ENCODE data around the gene FOSL1. TPM values are rescaled to one million over a fixed set of nuclear protein-coding genes. Genes with fewer than 3 reads are reported as not detected.

Gene FOSL1
- total RNA-seq, 1 donor from 2014 or later: 37.9 TPM

- Mint-ChIP-seq H3K4me3 (ENCODE audit: unreplicated experiment) (peak overlapping the region; percentile 96), H3K36me3 (ENCODE audit: low read depth, unreplicated experiment) (peaks cover 26% of the 10 kb centered on the region), H3K27me3 (ENCODE audit: low read depth, unreplicated experiment) (no peaks in the 10 kb centered on the region), H3K4me1 (ENCODE audit: low read depth, unreplicated experiment) (peaks cover 32% of the 10 kb centered on the region), H3K9me3 (ENCODE audit: unreplicated experiment) (no peaks in the 10 kb centered on the region), H3K27ac (ENCODE audit: unreplicated experiment) (peak overlapping the region; percentile 99)
- Histone ChIP-seq H3K4me3 (ENCODE audit: insufficient read depth, low read depth, low read length) (peak overlapping the region; percentile 98), H3K9ac (ENCODE audit: low read length) (peak overlapping the region; percentile 89), H4K20me1 (ENCODE audit: insufficient read depth, low read length) (peaks cover 62% of the 10 kb centered on the region), H3K4me1 (ENCODE audit: insufficient read depth, low read length) (peaks cover 48% of the 10 kb centered on the region), H3K36me3 (ENCODE audit: insufficient read depth, low read length) (peaks cover 38% of the 10 kb centered on the region), H3K9me3 (ENCODE audit: insufficient read depth, low read depth, low read length) (no peaks in the 10 kb centered on the region), H2AFZ (ENCODE audit: low read depth, low read length) (peak overlapping the region; percentile 2), H3K27ac (ENCODE audit: low read depth, low read length) (peak overlapping the region; percentile 74), H3K27me3 (ENCODE audit: insufficient read depth, low read length) (no peaks in the 10 kb centered on the region), H3K79me2 (ENCODE audit: insufficient read depth, low read length) (peaks cover 75% of the 10 kb centered on the region), H3K4me2 (ENCODE audit: low read length) (peak overlapping the region; percentile 96)
- FAIRE-seq: no peak
- DNase-seq (ENCODE audit: low read depth): peak; percentile 96
- TF ChIP-seq CTCF (IDR thresholded peaks at IDR 0.05; ENCODE audit: insufficient read depth, low read depth, low read length) (no peak), EZH2 (IDR thresholded peaks at IDR 0.05; ENCODE audit: insufficient read depth, low read length) (no peak)
Measured at GRCh38 chr11:65859095-65859811, 40.9 kb downstream of the FOSL1 start.

GRCh38 chr11:65858681-65859087 is 41.5 kb downstream of the FOSL1 start:
- Histone ChIP-seq H4K20me1 (ENCODE audit: insufficient read depth, low read length) (peaks cover 62% of the 10 kb centered on the region), H3K27ac (ENCODE audit: low read depth, low read length) (peak overlapping the region; percentile 65), H2AFZ (ENCODE audit: low read depth, low read length) (peak overlapping the region; percentile 7), H3K4me1 (ENCODE audit: insufficient read depth, low read length) (peaks cover 48% of the 10 kb centered on the region), H3K4me2 (ENCODE audit: low read length) (peak overlapping the region; percentile 96), H3K4me3 (ENCODE audit: insufficient read depth, low read depth, low read length) (peak overlapping the region; percentile 98), H3K27me3 (ENCODE audit: insufficient read depth, low read length) (no peaks in the 10 kb centered on the region), H3K79me2 (ENCODE audit: insufficient read depth, low read length) (peaks cover 76% of the 10 kb centered on the region), H3K36me3 (ENCODE audit: insufficient read depth, low read length) (peaks cover 38% of the 10 kb centered on the region), H3K9me3 (ENCODE audit: insufficient read depth, low read depth, low read length) (no peaks in the 10 kb centered on the region), H3K9ac (ENCODE audit: low read length) (peak overlapping the region; percentile 89)
- Mint-ChIP-seq H3K4me1 (ENCODE audit: low read depth, unreplicated experiment) (peaks cover 38% of the 10 kb centered on the region), H3K27me3 (ENCODE audit: low read depth, unreplicated experiment) (no peaks in the 10 kb centered on the region), H3K36me3 (ENCODE audit: low read depth, unreplicated experiment) (peaks cover 29% of the 10 kb centered on the region), H3K27ac (ENCODE audit: unreplicated experiment) (peak overlapping the region; percentile 99), H3K9me3 (ENCODE audit: unreplicated experiment) (no peaks in the 10 kb centered on the region), H3K4me3 (ENCODE audit: unreplicated experiment) (peak overlapping the region; percentile 96)
- no peak for TF ChIP-seq CTCF (IDR thresholded peaks at IDR 0.05; ENCODE audit: insufficient read depth, low read depth, low read length)
- DNase-seq (ENCODE audit: low read depth): no peak
- no peak for FAIRE-seq
